SK-N-MC (cell line): ENCODE data around the gene DAND5.
A peak's percentile ranks its signal among the peaks of the same experiment; 100 is the strongest.

Experiments
- DNase-seq: peaks from one replicate; pipeline ENCODE4 v3.0.0-alpha.2; 2011; ENCODE audit warnings: low read depth, low spot score
- H3K27ac ChIP-seq: fragments of 200-600 bp; sonication (generic); 2 replicates; pipeline ENCODE4 v1.5.1; 2016; ENCODE audit warnings: mixed run types
- H3K36me3 ChIP-seq: fragments of 200-600 bp; sonication (generic); 2 replicates; pipeline ENCODE4 v1.6.1; 2017; ENCODE audit warnings: antibody characterized with exemption, low read length, mixed read lengths; ENCODE audit not compliant: insufficient read depth
- H3K4me3 ChIP-seq: fragments of 200-600 bp; sonication (generic); 2 replicates; pipeline ENCODE4 v1.5.1; 2016
- H3K9ac ChIP-seq: fragments of 200-600 bp; sonication (generic); 2 replicates; pipeline ENCODE4 v1.8.0; 2017; ENCODE audit warnings: mixed run types, mixed read lengths; ENCODE audit not compliant: insufficient read length
- H3K9me3 ChIP-seq: fragments of 200-600 bp; sonication (generic); 2 replicates; pipeline ENCODE4 v1.6.1; 2017; ENCODE audit warnings: low read depth, mild to moderate bottlenecking, antibody characterized with exemption, low read length, moderate library complexity, mixed read lengths
- EZH2 ChIP-seq: fragments of 200-600 bp; sonication (generic); IDR thresholded peaks from one replicate; pipeline ENCODE4 v1.6.1; 2017; ENCODE audit warnings: antibody characterized with exemption
- FOXP2 ChIP-seq: optimal IDR thresholded peaks from 2 replicates; pipeline ENCODE3; 2011; ENCODE audit warnings: mild to moderate bottlenecking, moderate library complexity; ENCODE audit not compliant: insufficient read depth; ENCODE audit errors: extremely low read length, control extremely low read depth
- POLR2AphosphoS5 ChIP-seq: IDR thresholded peaks from 2 replicates; pipeline ENCODE4 v1.6.1; 2012; ENCODE audit warnings: mild to moderate bottlenecking, low read depth, low read length, borderline replicate concordance

Gene DAND5

DNA sequence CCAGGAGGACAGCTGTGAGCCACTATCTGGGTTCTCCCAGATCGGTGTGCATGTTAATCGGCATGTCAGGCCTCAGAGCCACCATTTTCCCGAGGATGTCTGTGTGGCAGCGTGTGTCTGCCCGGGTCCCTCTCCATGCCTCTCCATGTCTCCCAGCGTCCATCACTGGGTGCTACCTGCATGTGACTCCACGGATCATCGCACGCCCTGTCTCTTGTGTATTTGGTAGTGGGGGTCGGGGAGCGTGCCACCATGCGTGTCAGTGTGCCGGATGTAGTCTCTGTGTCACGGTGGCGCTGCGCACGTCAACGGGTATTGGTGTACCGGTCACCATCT, 31.8 kb downstream of the DAND5 start:
- DNase-seq = no peak
- H3K4me3 ChIP-seq = no peak overlapping the region
- peaks cover 4% of the 10 kb centered on the region; the same call in 1 of the 2 replicates for H3K36me3 ChIP-seq
- no peak for TF ChIP-seq EZH2
- TF ChIP-seq FOXP2 = no peak
- no peak for TF ChIP-seq POLR2AphosphoS5
- H3K27ac ChIP-seq = no peak overlapping the region
- no peak overlapping the region for H3K9ac ChIP-seq
- no peaks in the 10 kb centered on the region for H3K9me3 ChIP-seq

- 0 out of 2 replicates have a peak overlapping the region, but pooled peaks have one; percentile 36 for H3K27ac ChIP-seq
- H3K9me3 ChIP-seq = no peaks in the 10 kb centered on the region
- H3K36me3 ChIP-seq = peaks cover 4% of the 10 kb centered on the region; the same call in 1 of the 2 replicates
- TF ChIP-seq POLR2AphosphoS5 (no peak), EZH2 (no peak)
- H3K4me3 ChIP-seq = no peak overlapping the region
- DNase-seq = no peak
- no peak overlapping the region for H3K9ac ChIP-seq
These were observed 32.3 kb downstream of the DAND5 start for GRCh38 chr19:13001502-13002165.

DNA sequence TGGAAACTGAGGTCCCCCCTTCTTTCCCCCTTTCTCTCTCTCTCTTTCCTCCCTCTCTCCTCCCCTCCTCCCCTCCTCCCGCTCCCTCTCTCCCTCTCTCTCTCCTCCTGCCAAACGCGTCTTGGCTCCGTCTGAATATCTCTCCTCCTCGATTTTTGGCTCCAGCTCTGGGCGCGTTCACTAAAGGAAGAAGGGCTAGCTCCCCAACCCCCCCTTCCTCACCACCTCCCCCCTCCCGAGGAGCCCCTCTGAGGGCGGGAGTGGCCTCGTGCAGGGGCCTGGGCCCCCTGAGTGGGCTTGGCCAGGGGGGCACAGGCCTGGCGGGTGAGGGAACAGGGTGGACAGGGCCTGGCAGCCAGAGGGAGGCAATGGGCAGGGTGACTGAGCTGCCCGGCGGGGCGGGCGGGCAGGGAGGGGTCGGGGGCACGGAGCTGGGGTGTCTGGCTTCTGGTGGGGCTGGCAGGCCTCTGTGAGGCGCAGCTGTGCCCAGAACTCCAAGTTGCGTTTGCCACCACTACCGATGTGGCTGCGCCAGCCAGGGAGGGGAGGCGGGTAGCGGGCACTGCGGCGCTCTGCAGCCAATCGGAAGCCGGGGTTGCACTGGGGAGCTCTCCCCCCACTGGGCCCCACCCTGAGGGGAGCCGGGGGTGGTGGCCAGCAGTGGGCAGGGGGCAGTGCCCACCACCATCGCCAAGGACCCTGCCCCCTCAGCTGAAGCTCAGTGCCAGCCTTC, 33.0 kb downstream of the DAND5 start:
- DNase-seq = no peak
- TF ChIP-seq POLR2AphosphoS5 (no peak), EZH2 (no peak), FOXP2 (no peak)
- no peak overlapping the region for H3K4me3 ChIP-seq
- peaks cover 4% of the 10 kb centered on the region; the same call in 1 of the 2 replicates for H3K36me3 ChIP-seq
- H3K9ac ChIP-seq = no peak overlapping the region
- 0 out of 2 replicates have a peak overlapping the region, but pooled peaks have one; percentile 36 for H3K27ac ChIP-seq
- no peaks in the 10 kb centered on the region for H3K9me3 ChIP-seq

GRCh38 chr19:13003081-13003480, 33.7 kb downstream of the DAND5 start:
- no peak for DNase-seq
- H3K4me3 ChIP-seq = no peak overlapping the region
- no peaks in the 10 kb centered on the region for H3K9me3 ChIP-seq
- H3K9ac ChIP-seq = no peak overlapping the region
- peak overlapping the region; percentile 25; the same call in 1 of the 2 replicates for H3K27ac ChIP-seq
- TF ChIP-seq POLR2AphosphoS5 = no peak
- no peak for TF ChIP-seq EZH2
- no peak for TF ChIP-seq FOXP2
- H3K36me3 ChIP-seq = peaks cover 4% of the 10 kb centered on the region; the same call in 1 of the 2 replicates

- Histone ChIP-seq H3K27ac (no peak overlapping the region), H3K4me3 (no peak overlapping the region), H3K36me3 (no peaks in the 10 kb centered on the region), H3K9me3 (no peaks in the 10 kb centered on the region), H3K9ac (no peak overlapping the region)
- TF ChIP-seq EZH2 = no peak
- TF ChIP-seq POLR2AphosphoS5 = no peak
- no peak for TF ChIP-seq FOXP2
- no peak for DNase-seq
These were observed 34.9 kb downstream of the DAND5 start for GRCh38 chr19:13004273-13004672.

GRCh38 chr19:13005253-13005652, 35.9 kb downstream of the DAND5 start:
- Histone ChIP-seq H3K4me3 (no peak overlapping the region), H3K9me3 (no peaks in the 10 kb centered on the region), H3K27ac (no peak overlapping the region), H3K36me3 (no peaks in the 10 kb centered on the region), H3K9ac (no peak overlapping the region)
- no peak for TF ChIP-seq EZH2
- TF ChIP-seq POLR2AphosphoS5 = no peak
- TF ChIP-seq FOXP2 = no peak
- DNase-seq = no peak

DNA sequence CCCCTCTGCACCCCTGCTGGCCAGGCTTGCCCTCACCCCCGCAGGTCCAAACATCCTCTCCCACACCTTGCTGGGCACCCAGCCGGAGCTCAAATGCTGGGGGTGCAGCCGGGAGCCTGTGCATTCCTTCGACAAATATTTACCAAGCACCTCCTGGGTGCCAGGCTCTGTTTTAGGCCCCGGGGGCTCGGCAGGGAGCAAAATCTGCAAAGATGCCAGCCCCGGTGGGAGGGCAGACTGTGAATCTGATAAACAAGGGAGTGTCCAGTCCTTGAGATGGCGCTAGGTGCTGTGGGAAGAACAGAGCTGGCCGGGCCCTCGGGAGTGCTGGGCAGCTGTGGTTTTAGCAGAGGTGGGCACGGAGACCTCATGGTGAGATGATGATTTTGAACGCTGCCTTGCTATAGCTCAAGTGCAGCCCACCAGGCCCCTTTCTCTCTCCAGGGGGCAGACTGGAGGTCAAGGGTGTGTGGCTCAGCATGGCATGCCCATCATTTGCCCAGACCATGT, 36.5 kb downstream of the DAND5 start:
- Histone ChIP-seq H3K9me3 (no peaks in the 10 kb centered on the region), H3K4me3 (no peak overlapping the region), H3K27ac (no peak overlapping the region), H3K36me3 (no peaks in the 10 kb centered on the region), H3K9ac (no peak overlapping the region)
- no peak for DNase-seq
- TF ChIP-seq FOXP2 (no peak), POLR2AphosphoS5 (no peak), EZH2 (no peak)

GRCh38 chr19:13006431-13007281, 37.3 kb downstream of the DAND5 start:
- Histone ChIP-seq H3K36me3 (no peaks in the 10 kb centered on the region), H3K27ac (no peak overlapping the region; the same call in 1 of the 2 replicates)
- DNase-seq = no peak

More at GRCh38 chr19:13006431-13007281, 37.3 kb downstream of the DAND5 start:
- Histone ChIP-seq H3K9ac (no peak overlapping the region), H3K9me3 (no peaks in the 10 kb centered on the region), H3K4me3 (no peak overlapping the region)
- TF ChIP-seq EZH2 = no peak
- TF ChIP-seq FOXP2 = no peak
- no peak for TF ChIP-seq POLR2AphosphoS5
